GM21360 (cell line): Measurements from ENCODE around the gene GPR62.

Experiments used
- ATAC-seq: cut with Tn5 transposase; IDR thresholded peaks from one replicate; pipeline ENCODE4 v1.9.1; 2021; ENCODE audit warnings: mild to moderate bottlenecking, moderate library complexity; ENCODE audit not compliant: unreplicated experiment

Gene GPR62

GRCh38 chr3:51968883-51969678 lies 13.9 kb downstream of the GPR62 start:
- ATAC-seq = no peak

- no peak for ATAC-seq
These were observed 14.7 kb downstream of the GPR62 start for GRCh38 chr3:51969841-51970240.

GRCh38 chr3:51970606-51971300 lies 15.6 kb downstream of the GPR62 start:
- no peak for ATAC-seq

DNA sequence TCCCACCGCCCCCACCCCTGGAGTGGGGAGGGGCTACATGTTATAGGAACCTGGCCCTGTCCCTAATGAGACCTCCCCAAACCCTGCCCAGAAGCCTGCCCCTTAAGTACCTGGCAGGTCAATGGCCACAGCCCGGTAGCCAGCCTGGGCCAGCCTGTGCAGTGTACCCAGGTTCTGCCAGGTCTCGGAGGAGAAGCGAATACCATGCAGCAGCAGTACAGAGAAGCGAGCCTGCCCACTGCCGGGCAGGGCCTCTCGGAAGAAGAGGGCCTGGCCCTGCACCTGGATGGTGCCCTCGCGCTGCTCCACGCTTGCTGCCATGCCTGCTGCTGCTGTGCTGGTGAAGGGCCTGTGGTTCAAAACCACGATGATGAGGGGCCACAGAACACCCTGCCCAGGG lies 16.2 kb downstream of the GPR62 start:
- ATAC-seq = no peak

DNA sequence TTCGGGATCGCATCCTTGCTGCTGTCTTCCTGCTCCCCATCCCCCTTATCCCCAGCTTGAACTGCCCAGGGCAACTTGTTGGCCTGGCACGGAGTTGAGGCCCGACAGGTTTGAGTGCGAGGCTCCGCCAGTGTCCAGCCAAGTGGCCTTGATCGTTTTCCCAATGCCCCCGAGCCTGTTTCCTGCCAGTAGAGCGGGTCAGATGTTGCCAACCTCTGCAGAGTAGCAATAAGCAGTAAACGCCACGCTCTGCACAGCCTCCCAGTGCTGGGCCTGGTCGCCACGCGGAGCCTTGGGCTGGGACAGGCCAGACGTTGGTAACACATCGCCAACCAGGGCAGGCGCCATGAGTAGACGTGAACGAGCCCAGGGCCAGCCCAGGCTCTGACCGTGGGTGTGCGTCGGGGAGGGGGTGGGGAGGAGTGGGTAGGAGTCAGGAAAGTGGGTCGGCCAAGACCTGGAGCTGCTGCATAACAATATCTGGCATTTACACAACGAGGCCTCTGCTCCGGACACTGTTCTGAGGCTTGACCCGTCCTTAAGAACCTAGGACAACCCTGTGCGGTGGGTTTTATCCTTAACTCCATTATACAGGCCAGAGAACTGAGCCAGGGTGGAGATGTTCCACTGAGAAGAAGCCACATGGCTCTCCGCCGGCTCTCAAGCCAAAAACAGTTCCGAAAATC lies 19.2 kb downstream of the GPR62 start:
- ATAC-seq = peak; percentile 11

DNA sequence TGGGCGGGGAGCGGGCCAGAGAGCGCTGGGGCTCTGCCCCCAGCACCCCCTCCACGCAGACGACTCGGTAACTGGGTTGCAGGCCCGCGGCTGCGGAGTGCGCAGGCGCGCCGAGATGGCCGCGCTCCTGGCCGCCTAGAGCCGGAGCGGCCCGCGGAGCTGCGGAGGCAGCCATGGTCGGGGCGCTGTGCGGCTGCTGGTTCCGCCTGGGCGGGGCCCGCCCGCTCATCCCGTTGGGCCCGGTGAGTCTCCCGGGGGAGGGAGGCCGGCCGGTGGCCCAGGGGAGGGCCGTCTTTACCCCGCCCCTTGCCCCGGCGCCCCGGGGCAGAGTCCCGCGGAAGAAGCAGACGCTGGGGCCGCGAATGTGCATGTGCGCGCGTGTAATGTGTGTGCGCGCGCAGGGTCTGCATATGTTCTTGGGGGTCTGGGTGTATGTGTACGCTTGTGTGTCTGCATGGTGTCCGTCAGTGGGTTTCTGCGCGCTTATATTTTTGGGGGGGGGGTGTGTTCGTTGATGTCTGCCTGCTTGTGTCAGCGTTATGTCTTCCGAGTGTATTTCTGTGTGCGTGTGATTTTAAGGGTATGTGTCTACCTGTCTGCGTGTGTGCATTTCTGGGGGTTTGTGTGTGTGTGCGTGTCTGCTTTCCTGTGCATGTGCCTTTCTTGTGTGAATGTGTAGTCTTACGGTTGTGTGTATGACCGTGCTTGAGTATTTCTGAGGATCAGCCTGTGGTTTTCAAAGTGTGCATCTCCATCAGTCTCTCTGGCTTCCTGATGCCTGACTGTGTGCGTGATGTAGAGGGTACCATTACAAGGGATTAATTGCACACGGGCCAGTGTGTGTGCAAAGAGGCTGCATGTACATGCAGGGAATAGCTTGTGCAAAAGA lies 20.0 kb downstream of the GPR62 start, which contains the start of gene ABHD14A:
TSS of gene ABHD14A (plus strand) at position 102 of the 889 bp plus-strand sequence. CDS start at position 174, 72 bp downstream.
- ATAC-seq = peak; percentile 42

GRCh38 chr3:51975852-51976549 lies 20.8 kb downstream of the GPR62 start:
- no peak for ATAC-seq

- no peak for ATAC-seq
These were observed 22.4 kb downstream of the GPR62 start for GRCh38 chr3:51977446-51978142.

DNA sequence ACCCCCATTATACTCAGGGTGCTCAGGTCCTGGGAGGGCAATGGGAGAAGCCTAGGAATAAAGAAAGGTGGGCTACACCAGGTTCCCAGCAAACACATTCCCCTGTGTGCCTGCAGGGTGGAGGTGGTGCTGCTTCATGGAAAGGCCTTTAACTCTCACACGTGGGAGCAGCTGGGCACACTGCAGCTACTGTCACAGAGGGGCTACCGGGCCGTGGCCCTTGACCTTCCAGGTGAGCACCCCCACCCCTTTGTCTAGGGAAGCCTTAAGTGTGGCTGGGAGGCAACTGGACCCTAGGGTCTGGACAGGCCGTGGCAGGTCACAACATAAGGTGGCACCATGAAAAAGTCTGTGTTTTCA lies 22.9 kb downstream of the GPR62 start:
- no peak for ATAC-seq

- no peak for ATAC-seq
These were observed 25.1 kb downstream of the GPR62 start for GRCh38 chr3:51980253-51980652.

DNA sequence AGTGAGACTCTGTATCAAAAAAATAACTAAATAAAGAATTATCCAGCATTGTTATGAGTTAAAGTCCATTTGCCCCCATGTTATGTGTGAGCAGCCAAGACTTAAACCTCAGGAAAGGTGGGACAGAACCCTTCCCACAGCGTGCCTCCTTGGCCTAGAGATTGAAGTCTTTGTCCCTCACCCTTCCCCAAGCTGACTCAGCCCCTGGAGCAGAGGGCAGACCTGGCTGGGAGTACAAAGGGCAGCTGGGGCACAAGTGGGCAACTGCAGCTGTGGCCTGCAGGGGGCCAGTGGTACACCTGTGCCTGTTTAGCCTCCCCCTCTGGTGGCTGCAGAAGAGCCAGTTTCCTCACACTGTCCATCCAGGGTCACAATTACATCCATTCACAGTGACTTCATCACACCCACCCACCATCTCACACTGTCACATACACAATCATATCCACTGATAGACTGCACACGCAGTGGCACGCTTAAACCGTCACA lies 27.2 kb downstream of the GPR62 start:
- ATAC-seq = peak; percentile 42

DNA sequence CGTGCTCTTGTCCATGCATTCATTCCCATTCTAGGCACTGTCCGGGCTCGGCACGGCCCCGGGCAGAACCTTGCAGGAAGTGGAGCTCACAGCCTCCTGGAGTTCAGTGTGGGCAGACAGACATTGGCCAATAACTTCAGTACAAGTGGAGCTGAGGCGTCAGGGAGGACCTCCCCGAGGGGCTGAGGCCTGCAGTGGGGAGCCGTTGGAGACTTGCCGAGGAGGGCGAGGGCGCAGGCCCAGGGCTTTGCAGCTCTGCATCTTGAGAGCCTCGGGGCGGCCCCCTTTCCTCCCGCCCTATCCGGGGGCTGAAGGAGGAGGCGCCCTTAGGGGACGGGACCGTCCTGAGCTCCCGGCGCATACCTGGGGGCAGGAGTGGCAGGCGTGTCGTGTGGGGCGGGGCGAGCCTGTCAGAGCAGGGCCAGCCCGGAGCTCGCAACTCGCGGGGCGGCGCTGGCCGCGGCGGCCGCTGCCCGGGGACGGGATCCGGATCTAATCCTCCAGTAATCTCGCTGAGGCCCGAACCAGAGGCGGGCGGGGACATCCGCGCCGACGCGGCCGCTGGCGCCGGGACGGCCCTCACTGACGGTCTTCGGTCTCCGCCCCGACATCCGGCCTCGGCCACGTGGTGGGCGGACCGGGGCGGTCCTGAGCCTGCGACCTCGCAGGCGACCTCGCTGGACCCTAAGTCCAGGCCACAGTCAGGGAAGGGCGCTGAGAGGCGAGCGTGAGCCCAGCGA lies 27.8 kb downstream of the GPR62 start, which contains the start of gene ACY1:
TSS of gene ACY1 (plus strand) at position 698 of the 740 bp plus-strand sequence. CDS start 530 bp downstream, outside the sequence.
- peak; percentile 61 for ATAC-seq

- ATAC-seq = no peak
These were observed 28.5 kb downstream of the GPR62 start for GRCh38 chr3:51983578-51984268.

DNA sequence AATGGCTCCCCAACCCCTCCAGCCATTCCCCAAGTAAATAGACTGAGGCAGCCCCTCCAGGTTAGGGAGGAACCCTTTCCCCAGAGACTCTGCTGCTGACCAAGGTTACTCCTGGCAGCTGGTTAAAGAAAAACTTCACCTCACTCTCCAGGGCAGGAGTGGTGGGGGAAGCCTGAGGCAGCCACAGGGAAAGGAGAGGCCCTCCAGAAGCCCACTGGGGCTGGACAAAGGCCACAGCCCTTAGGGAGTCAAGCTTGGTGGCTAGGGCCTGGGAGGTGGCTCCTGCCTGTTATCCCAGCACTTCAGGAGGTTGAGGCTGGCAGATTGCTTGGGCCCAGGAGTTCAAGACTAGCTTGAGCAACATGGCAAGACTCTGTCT lies 29.1 kb downstream of the GPR62 start:
- no peak for ATAC-seq

GRCh38 chr3:51985063-51985462 lies 29.9 kb downstream of the GPR62 start:
- no peak for ATAC-seq

- ATAC-seq = no peak
These were observed 31.1 kb downstream of the GPR62 start for GRCh38 chr3:51986010-51986947.

DNA sequence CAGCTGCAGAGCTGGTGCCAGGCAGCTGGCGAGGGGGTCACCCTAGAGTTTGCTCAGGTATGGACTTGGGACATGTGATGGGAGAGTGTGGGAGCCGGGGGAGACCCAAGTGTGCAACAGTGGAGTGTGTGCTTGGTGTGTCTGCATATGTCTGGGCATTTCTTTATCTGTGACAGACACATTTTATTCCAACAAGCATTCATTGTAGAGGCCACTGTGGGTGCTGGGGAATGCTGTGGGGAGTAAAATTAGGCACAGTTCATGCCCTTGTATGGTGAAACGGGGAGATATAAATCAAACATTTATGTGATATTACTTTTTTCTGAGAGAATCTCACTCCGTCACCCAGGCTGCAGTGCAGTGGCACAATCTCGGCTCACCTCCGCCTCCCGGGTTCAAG lies 32.4 kb downstream of the GPR62 start:
- ATAC-seq = no peak
